GM12892 (cell line): ENCODE measurements around the gene ZBTB7C.

ENCODE experiments used
- POLR2A ChIP-seq: IDR thresholded peaks from 2 replicates; pipeline ENCODE4 v1.6.1; 2011; ENCODE audit warnings: low read depth, low read length, control low read depth
- POLR2AphosphoS5 ChIP-seq: IDR thresholded peaks from 2 replicates; pipeline ENCODE4 v1.6.1; 2011; ENCODE audit warnings: low read depth, low read length, control low read depth
- TAF1 ChIP-seq: IDR thresholded peaks from 2 replicates; pipeline ENCODE4 v1.6.1; 2011; ENCODE audit warnings: low read depth, mild to moderate bottlenecking, control low read depth, low read length, borderline replicate concordance

DNA sequence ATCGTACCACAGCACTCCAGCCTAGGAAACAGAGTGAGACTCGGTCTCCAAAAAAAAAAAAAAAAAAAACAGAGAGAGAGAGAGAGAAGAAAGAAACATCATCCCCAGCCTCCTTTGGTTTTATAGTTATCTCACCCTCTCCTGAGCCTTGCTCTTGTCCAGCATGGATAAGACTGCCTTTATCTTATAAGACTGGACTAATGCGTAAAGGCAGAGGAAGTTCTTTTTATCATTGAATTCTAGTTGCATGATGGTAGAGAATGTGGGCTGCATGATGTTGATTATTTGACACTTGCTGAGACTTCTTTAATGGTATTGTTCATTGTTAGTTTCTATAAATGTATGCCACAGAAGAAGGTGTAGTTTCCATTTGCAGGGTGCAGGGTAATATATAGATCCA, 124.4 kb downstream of the ZBTB7C start:
- no peak for TF ChIP-seq POLR2AphosphoS5
- no peak for TF ChIP-seq TAF1
- no peak for TF ChIP-seq POLR2A
